Measurements from ENCODE around the gene RNF144A.

DNA sequence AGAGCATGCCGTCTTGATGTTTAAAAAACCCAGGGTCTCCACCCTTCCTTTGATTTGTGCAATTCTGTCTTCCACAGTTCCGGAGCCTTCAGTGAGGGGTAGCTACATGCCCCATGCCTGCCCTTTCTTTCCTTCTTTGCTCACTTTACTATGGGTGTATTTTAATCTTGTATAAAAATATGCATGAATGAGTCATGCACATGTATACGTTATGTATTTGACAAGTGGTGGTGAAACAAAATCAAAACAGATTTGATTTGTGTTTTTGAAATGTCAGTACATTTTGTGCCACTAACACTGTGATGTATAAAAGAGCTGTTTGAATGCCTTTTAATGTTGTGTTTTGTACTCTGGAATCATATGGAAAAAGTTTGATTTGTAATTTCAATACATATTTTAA lies 126.5 kb downstream of the RNF144A start:
- TF ChIP-seq, protein P1, sequence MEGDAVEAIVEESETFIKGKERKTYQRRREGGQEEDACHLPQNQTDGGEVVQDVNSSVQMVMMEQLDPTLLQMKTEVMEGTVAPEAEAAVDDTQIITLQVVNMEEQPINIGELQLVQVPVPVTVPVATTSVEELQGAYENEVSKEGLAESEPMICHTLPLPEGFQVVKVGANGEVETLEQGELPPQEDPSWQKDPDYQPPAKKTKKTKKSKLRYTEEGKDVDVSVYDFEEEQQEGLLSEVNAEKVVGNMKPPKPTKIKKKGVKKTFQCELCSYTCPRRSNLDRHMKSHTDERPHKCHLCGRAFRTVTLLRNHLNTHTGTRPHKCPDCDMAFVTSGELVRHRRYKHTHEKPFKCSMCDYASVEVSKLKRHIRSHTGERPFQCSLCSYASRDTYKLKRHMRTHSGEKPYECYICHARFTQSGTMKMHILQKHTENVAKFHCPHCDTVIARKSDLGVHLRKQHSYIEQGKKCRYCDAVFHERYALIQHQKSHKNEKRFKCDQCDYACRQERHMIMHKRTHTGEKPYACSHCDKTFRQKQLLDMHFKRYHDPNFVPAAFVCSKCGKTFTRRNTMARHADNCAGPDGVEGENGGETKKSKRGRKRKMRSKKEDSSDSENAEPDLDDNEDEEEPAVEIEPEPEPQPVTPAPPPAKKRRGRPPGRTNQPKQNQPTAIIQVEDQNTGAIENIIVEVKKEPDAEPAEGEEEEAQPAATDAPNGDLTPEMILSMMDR (IDR thresholded peaks at IDR 0.05; ENCODE audit: low read depth, low read length): no peak
- TF ChIP-seq, protein P2, sequence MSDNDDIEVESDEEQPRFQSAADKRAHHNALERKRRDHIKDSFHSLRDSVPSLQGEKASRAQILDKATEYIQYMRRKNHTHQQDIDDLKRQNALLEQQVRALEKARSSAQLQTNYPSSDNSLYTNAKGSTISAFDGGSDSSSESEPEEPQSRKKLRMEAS (IDR thresholded peaks at IDR 0.05; ENCODE audit: low read depth, low read length): no peak
- no peak for TF ChIP-seq POLR2A (IDR thresholded peaks at IDR 0.05; ENCODE audit: extremely low read depth, insufficient read length)
- TF ChIP-seq MYC (IDR thresholded peaks at IDR 0.05; ENCODE audit: low read depth, low read length): no peak

All from NB4 (cell line).